Skeletal muscle satellite cell (primary cell): ENCODE results near the gene C12orf75.
"Not testable (repeated sequence)": the region's sequence is repeated elsewhere in the genome, so short reads cannot be mapped to it uniquely, and the experiment has no call there.

Experiments
- H3K27me3 ChIP-seq: 2 replicates; pipeline ENCODE4 v1.7.0; 2013; ENCODE audit warnings: low read length; ENCODE audit not compliant: control insufficient read depth, insufficient read depth
- H3K36me3 ChIP-seq: 2 replicates; pipeline ENCODE4 v1.7.0; 2013; ENCODE audit warnings: mild to moderate bottlenecking, control low read depth, low read length; ENCODE audit not compliant: insufficient read depth
- H3K4me1 ChIP-seq: 2 replicates; pipeline ENCODE4 v1.7.0; 2013; ENCODE audit warnings: low read length; ENCODE audit not compliant: control insufficient read depth, insufficient read depth
- H3K4me2 ChIP-seq: 2 replicates; pipeline ENCODE4 v1.7.0; 2013; ENCODE audit warnings: mild to moderate bottlenecking, low read length
- H3K4me3 ChIP-seq: 2 replicates; pipeline ENCODE4 v1.7.0; 2013; ENCODE audit warnings: low read length
- H3K9ac ChIP-seq: 2 replicates; pipeline ENCODE4 v1.7.0; 2013; ENCODE audit warnings: mild to moderate bottlenecking, low read depth, low read length, moderate library complexity
- H3K9me3 ChIP-seq: replicated peaks from 2 replicates; pipeline ENCODE4 v1.7.0; 2013; ENCODE audit warnings: mild to moderate bottlenecking, control low read depth, low read length

The C12orf75 gene

DNA sequence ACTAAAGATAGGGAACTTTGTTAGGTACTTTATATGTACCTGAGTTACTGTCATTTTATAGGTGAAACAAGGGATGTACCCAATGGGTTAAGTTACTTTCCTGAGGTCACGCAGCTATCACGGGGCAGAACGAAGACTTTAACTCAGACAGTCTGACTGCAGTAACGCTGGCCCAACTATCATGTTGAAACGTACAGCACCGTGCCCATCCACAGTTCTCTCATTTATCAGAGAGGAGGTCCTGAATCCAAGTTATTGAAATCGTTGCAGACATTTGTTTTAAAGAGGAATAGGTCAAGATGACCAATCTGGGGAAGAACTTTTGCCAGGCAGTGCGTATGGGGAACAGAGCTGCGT is 587 bp upstream of the C12orf75 start:
- Histone ChIP-seq H3K4me1 (peaks cover 56% of the 10 kb centered on the region), H3K27me3 (no peaks in the 10 kb centered on the region), H3K4me3 (peak overlapping the region; percentile 88), H3K9me3 (no peaks in the 10 kb centered on the region), H3K36me3 (no peaks in the 10 kb centered on the region), H3K4me2 (peak overlapping the region; percentile 83), H3K9ac (peak overlapping the region; percentile 65)

GRCh38 chr12:105330931-105331804 is 677 bp downstream of the C12orf75 start:
- H3K4me2 ChIP-seq: peak overlapping the region; percentile 83
- no peaks in the 10 kb centered on the region for H3K9me3 ChIP-seq
- H3K27me3 ChIP-seq: no peaks in the 10 kb centered on the region
- no peaks in the 10 kb centered on the region for H3K36me3 ChIP-seq
- peak overlapping the region; percentile 88 for H3K4me3 ChIP-seq
- peak overlapping the region; percentile 83 for H3K9ac ChIP-seq
- peaks cover 64% of the 10 kb centered on the region for H3K4me1 ChIP-seq

- H3K36me3 ChIP-seq: no peaks in the 10 kb centered on the region
- H3K4me2 ChIP-seq: peak overlapping the region; percentile 82
- H3K27me3 ChIP-seq: no peaks in the 10 kb centered on the region
Measured at GRCh38 chr12:105331805-105332251, 1.3 kb downstream of the C12orf75 start.

GRCh38 chr12:105332286-105332685 is 1.8 kb downstream of the C12orf75 start:
- H3K4me2 ChIP-seq: peak overlapping the region; percentile 82

More at GRCh38 chr12:105331805-105332251, 1.3 kb downstream of the C12orf75 start:
- Histone ChIP-seq H3K4me3 (peak overlapping the region; percentile 88), H3K9me3 (no peaks in the 10 kb centered on the region), H3K9ac (peak overlapping the region; percentile 83), H3K4me1 (peaks cover 60% of the 10 kb centered on the region)

GRCh38 chr12:105332925-105333324 is 2.4 kb downstream of the C12orf75 start:
- peak overlapping the region; percentile 82 for H3K4me2 ChIP-seq
- H3K27me3 ChIP-seq: no peaks in the 10 kb centered on the region
- H3K36me3 ChIP-seq: no peaks in the 10 kb centered on the region
- peak overlapping the region; percentile 88 for H3K4me3 ChIP-seq
- peaks cover 50% of the 10 kb centered on the region for H3K4me1 ChIP-seq
- no peak overlapping the region for H3K9ac ChIP-seq
- no peaks in the 10 kb centered on the region for H3K9me3 ChIP-seq

More at GRCh38 chr12:105332286-105332685, 1.8 kb downstream of the C12orf75 start:
- H3K9me3 ChIP-seq, H3K27me3 ChIP-seq, H3K36me3 ChIP-seq: not testable (repeated sequence)
- Histone ChIP-seq H3K4me1 (peaks cover 55% of the 10 kb centered on the region), H3K4me3 (peak overlapping the region; percentile 88), H3K9ac (peak overlapping the region; percentile 83)

DNA sequence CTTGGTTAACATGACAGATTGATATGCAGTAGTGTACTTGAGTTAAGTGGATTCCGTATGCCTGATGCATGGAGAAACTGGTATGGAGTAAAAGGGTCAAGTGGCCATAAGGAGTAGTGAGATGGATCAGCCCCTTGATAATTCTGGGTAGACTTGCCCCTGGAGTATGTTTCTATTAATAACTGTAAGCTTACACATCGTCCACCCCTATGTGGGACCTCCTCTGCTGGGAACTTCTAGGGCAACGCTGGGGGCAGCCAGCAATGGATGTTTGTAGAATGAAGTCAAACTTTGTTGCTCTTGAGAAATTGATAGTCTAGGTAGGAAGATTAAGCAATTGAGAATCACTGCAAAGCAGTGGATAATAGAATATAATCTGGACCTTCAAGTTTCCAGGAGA is 3.5 kb downstream of the C12orf75 start:
- no peaks in the 10 kb centered on the region for H3K36me3 ChIP-seq
- H3K9ac ChIP-seq: peak overlapping the region; percentile 4
- peaks cover 47% of the 10 kb centered on the region for H3K4me1 ChIP-seq
- peak overlapping the region; percentile 63 for H3K4me2 ChIP-seq
- no peaks in the 10 kb centered on the region for H3K9me3 ChIP-seq
- peak overlapping the region; percentile 43 for H3K4me3 ChIP-seq
- H3K27me3 ChIP-seq: no peaks in the 10 kb centered on the region

GRCh38 chr12:105334582-105334981 is 4.1 kb downstream of the C12orf75 start:
- Histone ChIP-seq H3K4me2 (peak overlapping the region; percentile 63), H3K4me3 (peak overlapping the region; percentile 43), H3K27me3 (no peaks in the 10 kb centered on the region), H3K9me3 (no peaks in the 10 kb centered on the region), H3K4me1 (peaks cover 47% of the 10 kb centered on the region), H3K9ac (peak overlapping the region; percentile 4), H3K36me3 (no peaks in the 10 kb centered on the region)

DNA sequence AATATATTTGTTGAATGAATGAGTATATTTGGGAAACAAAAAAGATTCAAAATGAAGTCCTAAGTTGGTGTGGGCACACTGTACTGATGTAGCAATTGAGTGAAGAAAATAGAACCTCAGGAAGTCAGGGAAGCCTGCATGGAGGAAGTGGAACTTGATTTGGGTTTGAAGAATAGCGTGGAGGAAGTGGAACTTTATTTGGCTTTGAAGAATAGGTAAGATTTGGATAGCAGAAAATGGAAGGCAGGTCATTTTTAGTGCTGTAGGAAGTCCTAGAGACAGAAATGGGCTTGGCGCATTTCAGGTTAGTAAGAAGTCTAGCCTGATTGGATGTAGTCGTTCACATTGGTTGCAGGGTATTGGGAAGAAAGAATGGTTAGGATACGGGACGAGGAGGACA is 5.4 kb downstream of the C12orf75 start:
- no peak overlapping the region for H3K4me3 ChIP-seq
- H3K36me3 ChIP-seq: no peaks in the 10 kb centered on the region
- H3K9ac ChIP-seq: no peak overlapping the region
- peaks cover 2% of the 10 kb centered on the region for H3K9me3 ChIP-seq
- peaks cover 41% of the 10 kb centered on the region for H3K4me1 ChIP-seq
- no peak overlapping the region for H3K4me2 ChIP-seq
- no peaks in the 10 kb centered on the region for H3K27me3 ChIP-seq

- Histone ChIP-seq H3K9ac (no peak overlapping the region), H3K9me3 (peaks cover 2% of the 10 kb centered on the region), H3K4me2 (no peak overlapping the region), H3K36me3 (no peaks in the 10 kb centered on the region), H3K4me1 (peaks cover 45% of the 10 kb centered on the region), H3K4me3 (no peak overlapping the region), H3K27me3 (no peaks in the 10 kb centered on the region)
Measured at GRCh38 chr12:105336411-105336810, 5.9 kb downstream of the C12orf75 start.

GRCh38 chr12:105337391-105337790 is 6.9 kb downstream of the C12orf75 start:
- H3K4me1 ChIP-seq: peaks cover 37% of the 10 kb centered on the region
- no peaks in the 10 kb centered on the region for H3K36me3 ChIP-seq
- no peak overlapping the region for H3K4me2 ChIP-seq
- no peak overlapping the region for H3K9ac ChIP-seq
- no peaks in the 10 kb centered on the region for H3K27me3 ChIP-seq
- peaks cover 2% of the 10 kb centered on the region for H3K9me3 ChIP-seq
- no peak overlapping the region for H3K4me3 ChIP-seq

- Histone ChIP-seq H3K4me2 (no peak overlapping the region), H3K9ac (no peak overlapping the region), H3K9me3 (peaks cover 2% of the 10 kb centered on the region), H3K4me3 (no peak overlapping the region), H3K27me3 (no peaks in the 10 kb centered on the region), H3K4me1 (peaks cover 29% of the 10 kb centered on the region), H3K36me3 (no peaks in the 10 kb centered on the region)
Measured at GRCh38 chr12:105338966-105339365, 8.5 kb downstream of the C12orf75 start.

DNA sequence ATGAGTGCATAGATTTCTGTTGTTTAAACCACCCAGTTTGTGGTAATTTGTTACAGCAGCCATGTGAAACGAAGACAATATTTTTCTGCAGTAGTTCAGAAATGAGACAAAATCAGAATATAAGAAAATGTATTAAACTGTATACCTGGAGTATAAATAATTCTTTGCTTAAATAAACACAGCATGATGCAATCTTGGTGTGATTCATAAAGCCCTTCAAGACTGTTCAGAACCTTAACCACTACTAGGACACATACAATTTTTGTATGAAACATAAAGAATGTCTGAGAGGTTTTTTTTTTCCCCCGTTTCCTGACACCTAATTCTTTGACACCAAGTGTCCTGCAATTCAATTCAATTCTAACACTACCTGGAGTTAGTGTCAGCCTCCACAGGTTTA is 10.5 kb downstream of the C12orf75 start:
- Histone ChIP-seq H3K4me2 (no peak overlapping the region), H3K9ac (no peak overlapping the region), H3K27me3 (no peaks in the 10 kb centered on the region), H3K4me1 (peaks cover 11% of the 10 kb centered on the region), H3K4me3 (no peak overlapping the region), H3K36me3 (no peaks in the 10 kb centered on the region), H3K9me3 (peaks cover 2% of the 10 kb centered on the region)
